Astrocyte of the spinal cord (primary cell): Measurements from ENCODE around the gene TMEM273.

Source experiments
- DNase-seq: peaks from one replicate; pipeline ENCODE4 v3.0.0; 2011; ENCODE audit warnings: low read depth, low spot score
- H3K4me3 ChIP-seq: 2 replicates; pipeline ENCODE4 v1.5.1; 2011; ENCODE audit warnings: low read depth, mild to moderate bottlenecking, low read length, moderate library complexity
- CTCF ChIP-seq: IDR thresholded peaks from 2 replicates; pipeline ENCODE4 v1.5.1; 2012; ENCODE audit warnings: low read depth, mild to moderate bottlenecking, low read length, inconsistent platforms
- in situ Hi-C: cut with HindIII; loops from 2 replicates; pipeline ENCODE4 v1.10.0; 2017; ENCODE audit warnings: low sequenced_read_pairs

Gene TMEM273

DNA sequence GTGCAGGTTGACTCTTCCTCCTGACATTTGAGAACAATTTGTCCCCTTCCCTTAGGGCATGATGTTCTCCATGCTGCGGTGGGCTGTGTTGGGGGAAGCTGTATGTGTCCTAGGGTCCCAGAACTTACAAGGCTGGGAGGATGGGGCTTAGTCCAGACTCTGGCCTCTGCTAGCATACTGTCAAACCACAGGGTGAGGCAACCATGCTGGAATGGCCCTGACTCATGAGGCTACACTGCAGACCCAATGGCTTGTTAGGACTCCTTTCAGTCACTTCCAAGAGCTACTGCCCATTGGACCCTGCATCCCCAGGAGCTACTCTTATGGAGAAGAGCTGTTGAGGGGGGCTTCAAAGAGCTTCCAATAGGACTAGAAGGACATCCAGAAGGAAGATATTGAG is 34.2 kb downstream of the TMEM273 start:
- in situ Hi-C loops = no loop called here

GRCh38 chr10:49153115-49153514 is 35.1 kb downstream of the TMEM273 start:
- H3K4me3 ChIP-seq = no peak overlapping the region
- in situ Hi-C loops = no loop called here
- no peak for DNase-seq
- TF ChIP-seq CTCF = no peak

More for the DNA sequence above, 34.2 kb downstream of the TMEM273 start:
- no peak overlapping the region for H3K4me3 ChIP-seq
- TF ChIP-seq CTCF = no peak
- peak; percentile 48 for DNase-seq

GRCh38 chr10:49152663-49153062 is 35.5 kb downstream of the TMEM273 start:
- no peak overlapping the region for H3K4me3 ChIP-seq
- TF ChIP-seq CTCF = no peak
- no peak for DNase-seq
- in situ Hi-C loops = no loop called here

- no peak for DNase-seq
- in situ Hi-C loops = no loop called here
- TF ChIP-seq CTCF = no peak
- H3K4me3 ChIP-seq = no peak overlapping the region
Observed at GRCh38 chr10:49152037-49152436, 36.2 kb downstream of the TMEM273 start.

- no peak overlapping the region for H3K4me3 ChIP-seq
- in situ Hi-C loops = no loop called here
- DNase-seq = no peak
- no peak for TF ChIP-seq CTCF
Observed at GRCh38 chr10:49151481-49151880, 36.7 kb downstream of the TMEM273 start.

DNA sequence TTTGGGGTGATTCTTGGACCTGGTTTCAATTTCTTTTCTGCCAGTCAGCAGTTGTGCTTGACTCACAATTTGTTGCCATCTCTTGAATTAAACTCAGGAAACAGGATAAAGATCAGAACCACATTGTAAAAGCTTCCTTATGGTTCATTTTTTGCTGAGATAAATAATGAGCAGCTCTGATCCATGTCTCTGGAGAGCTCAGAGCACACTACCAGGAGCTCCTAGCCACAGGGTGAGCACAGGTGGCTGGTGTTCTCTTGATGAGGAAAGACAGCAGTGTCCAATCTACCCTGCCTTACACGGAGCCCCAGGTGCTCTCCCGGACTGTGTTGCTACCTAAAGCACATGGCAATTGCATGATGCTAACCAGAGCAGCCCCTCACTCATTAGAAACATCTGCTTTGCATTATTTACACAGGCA is 37.2 kb downstream of the TMEM273 start:
- TF ChIP-seq CTCF = no peak
- no peak for DNase-seq
- no peak overlapping the region for H3K4me3 ChIP-seq
- in situ Hi-C loops = no loop called here

DNA sequence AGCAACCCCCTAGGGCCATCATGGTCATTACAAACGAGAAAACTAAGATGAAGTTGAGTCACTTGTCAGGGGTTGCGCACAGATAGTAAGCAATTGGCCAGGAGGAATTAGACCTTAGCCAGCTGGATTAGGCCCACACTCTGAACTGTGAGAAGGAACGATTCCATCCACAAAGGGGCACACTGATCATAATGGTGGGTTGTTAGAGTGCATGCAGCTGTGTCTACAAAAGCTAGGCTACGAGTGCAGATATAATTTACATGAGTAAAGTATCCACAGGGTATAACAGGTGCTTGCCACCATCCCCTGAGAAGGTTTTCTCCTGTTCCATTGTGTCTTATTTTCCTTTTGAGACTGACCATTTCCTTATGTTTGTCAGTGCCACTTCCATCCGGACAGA is 37.8 kb downstream of the TMEM273 start:
- in situ Hi-C loops = no loop called here
- no peak for TF ChIP-seq CTCF
- DNase-seq = no peak
- H3K4me3 ChIP-seq = no peak overlapping the region
